ENCODE data around the gene ARHGEF1. TPM values are rescaled to one million over a fixed set of nuclear protein-coding genes. Genes with fewer than 3 reads are reported as not detected.

Gene ARHGEF1, protein sequence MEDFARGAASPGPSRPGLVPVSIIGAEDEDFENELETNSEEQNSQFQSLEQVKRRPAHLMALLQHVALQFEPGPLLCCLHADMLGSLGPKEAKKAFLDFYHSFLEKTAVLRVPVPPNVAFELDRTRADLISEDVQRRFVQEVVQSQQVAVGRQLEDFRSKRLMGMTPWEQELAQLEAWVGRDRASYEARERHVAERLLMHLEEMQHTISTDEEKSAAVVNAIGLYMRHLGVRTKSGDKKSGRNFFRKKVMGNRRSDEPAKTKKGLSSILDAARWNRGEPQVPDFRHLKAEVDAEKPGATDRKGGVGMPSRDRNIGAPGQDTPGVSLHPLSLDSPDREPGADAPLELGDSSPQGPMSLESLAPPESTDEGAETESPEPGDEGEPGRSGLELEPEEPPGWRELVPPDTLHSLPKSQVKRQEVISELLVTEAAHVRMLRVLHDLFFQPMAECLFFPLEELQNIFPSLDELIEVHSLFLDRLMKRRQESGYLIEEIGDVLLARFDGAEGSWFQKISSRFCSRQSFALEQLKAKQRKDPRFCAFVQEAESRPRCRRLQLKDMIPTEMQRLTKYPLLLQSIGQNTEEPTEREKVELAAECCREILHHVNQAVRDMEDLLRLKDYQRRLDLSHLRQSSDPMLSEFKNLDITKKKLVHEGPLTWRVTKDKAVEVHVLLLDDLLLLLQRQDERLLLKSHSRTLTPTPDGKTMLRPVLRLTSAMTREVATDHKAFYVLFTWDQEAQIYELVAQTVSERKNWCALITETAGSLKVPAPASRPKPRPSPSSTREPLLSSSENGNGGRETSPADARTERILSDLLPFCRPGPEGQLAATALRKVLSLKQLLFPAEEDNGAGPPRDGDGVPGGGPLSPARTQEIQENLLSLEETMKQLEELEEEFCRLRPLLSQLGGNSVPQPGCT
- total RNA-seq, result 10 to 100 TPM; 64.1 to 98.7 TPM

- no peaks in the 10 kb centered on the region for H3K9me3 ChIP-seq
- no peaks in the 10 kb centered on the region for H3K27me3 ChIP-seq
- H3K27ac ChIP-seq, result peak within 1 kb of the TSS; percentile 88
- H3K4me1 ChIP-seq, result peaks cover 19% of the 10 kb centered on the region
- peak within 1 kb of the TSS; percentile 79 for H3K4me3 ChIP-seq
- H3K9ac ChIP-seq (ENCODE audit: low read depth in 2 of 2, low read length in 2 of 2), result peak within 1 kb of the TSS; percentile 84 to 92
- TF ChIP-seq, protein P1, sequence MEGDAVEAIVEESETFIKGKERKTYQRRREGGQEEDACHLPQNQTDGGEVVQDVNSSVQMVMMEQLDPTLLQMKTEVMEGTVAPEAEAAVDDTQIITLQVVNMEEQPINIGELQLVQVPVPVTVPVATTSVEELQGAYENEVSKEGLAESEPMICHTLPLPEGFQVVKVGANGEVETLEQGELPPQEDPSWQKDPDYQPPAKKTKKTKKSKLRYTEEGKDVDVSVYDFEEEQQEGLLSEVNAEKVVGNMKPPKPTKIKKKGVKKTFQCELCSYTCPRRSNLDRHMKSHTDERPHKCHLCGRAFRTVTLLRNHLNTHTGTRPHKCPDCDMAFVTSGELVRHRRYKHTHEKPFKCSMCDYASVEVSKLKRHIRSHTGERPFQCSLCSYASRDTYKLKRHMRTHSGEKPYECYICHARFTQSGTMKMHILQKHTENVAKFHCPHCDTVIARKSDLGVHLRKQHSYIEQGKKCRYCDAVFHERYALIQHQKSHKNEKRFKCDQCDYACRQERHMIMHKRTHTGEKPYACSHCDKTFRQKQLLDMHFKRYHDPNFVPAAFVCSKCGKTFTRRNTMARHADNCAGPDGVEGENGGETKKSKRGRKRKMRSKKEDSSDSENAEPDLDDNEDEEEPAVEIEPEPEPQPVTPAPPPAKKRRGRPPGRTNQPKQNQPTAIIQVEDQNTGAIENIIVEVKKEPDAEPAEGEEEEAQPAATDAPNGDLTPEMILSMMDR (IDR thresholded peaks at IDR 0.05), result no peak
- peak; percentile 63 for DNase-seq
- intact Hi-C loops (cut with DNase I), result no loop called here
- H3K36me3 ChIP-seq, result no peaks in the 10 kb centered on the region
Measured at GRCh38 chr19:41882568-41883462, at the start of gene ARHGEF1. Gene ARHGEF1 (plus strand): TSS chr19:41883184. CDS start chr19:41888083, 4,899 bp downstream.

GRCh38 chr19:41837981-41838708 is 44.8 kb upstream of the ARHGEF1 start:
- Histone ChIP-seq H3K4me1 (no peaks in the 10 kb centered on the region), H3K27me3 (no peaks in the 10 kb centered on the region), H3K36me3 (no peaks in the 10 kb centered on the region), H3K9me3 (no peaks in the 10 kb centered on the region), H3K27ac (no peak overlapping the region), H3K4me3 (no peak overlapping the region), H3K9ac (ENCODE audit: low read depth in 2 of 2, low read length in 2 of 2) (no peak overlapping the region)
- TF ChIP-seq, protein P1 (IDR thresholded peaks at IDR 0.05), result no peak
- intact Hi-C loops (cut with DNase I), result no loop called here
- DNase-seq, result no peak

GRCh38 chr19:41839211-41839610 is 43.8 kb upstream of the ARHGEF1 start:
- TF ChIP-seq, protein P1 (IDR thresholded peaks at IDR 0.05), result no peak
- intact Hi-C loops (cut with DNase I), result no loop called here

GRCh38 chr19:41843371-41843770 is 39.6 kb upstream of the ARHGEF1 start:
- no peak overlapping the region for H3K4me3 ChIP-seq
- H3K27me3 ChIP-seq, result no peaks in the 10 kb centered on the region
- no peak for DNase-seq
- H3K27ac ChIP-seq, result no peak overlapping the region
- no peak overlapping the region for H3K9ac ChIP-seq (ENCODE audit: low read depth in 2 of 2, low read length in 2 of 2)
- no peaks in the 10 kb centered on the region for H3K9me3 ChIP-seq
- H3K36me3 ChIP-seq, result no peaks in the 10 kb centered on the region
- intact Hi-C loops (cut with DNase I), result no loop called here
- no peaks in the 10 kb centered on the region for H3K4me1 ChIP-seq
- TF ChIP-seq, protein P1 (IDR thresholded peaks at IDR 0.05), result no peak

More at GRCh38 chr19:41839211-41839610, 43.8 kb upstream of the ARHGEF1 start:
- Histone ChIP-seq H3K9ac (ENCODE audit: low read depth in 2 of 2, low read length in 2 of 2) (no peak overlapping the region), H3K27me3 (no peaks in the 10 kb centered on the region), H3K36me3 (no peaks in the 10 kb centered on the region), H3K27ac (no peak overlapping the region), H3K4me1 (no peaks in the 10 kb centered on the region), H3K9me3 (no peaks in the 10 kb centered on the region), H3K4me3 (no peak overlapping the region)
- no peak for DNase-seq

Data from colonic mucosa (tissue), 4 donors.